ENCODE data around the gene DBI. TPM values are rescaled to one million over a fixed set of nuclear protein-coding genes. Genes with fewer than 3 reads are reported as not detected.

The DBI gene
- polyA plus RNA-seq, 2 of the 4 experiments (the other 2 are of a cell fraction): 339 to 823 TPM

DNA sequence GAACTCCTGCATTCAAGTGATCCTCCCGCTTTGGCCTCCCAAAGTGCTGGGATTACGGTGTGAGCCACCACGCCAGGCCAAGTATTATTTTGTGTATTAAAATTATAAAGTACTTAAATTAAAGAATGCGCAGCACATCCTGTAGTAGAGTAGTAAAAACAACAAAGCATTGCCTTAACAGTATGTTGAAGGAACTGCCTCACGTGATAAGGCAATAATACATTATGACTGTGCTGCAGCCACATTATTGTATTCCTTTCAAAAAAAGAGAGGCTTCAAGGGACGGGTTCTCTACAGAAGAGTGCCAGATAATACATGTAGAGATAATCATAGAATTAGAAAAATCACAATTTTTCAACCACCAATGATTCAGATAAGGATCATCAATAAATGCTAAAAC, 33.8 kb upstream of the DBI start:
- DNase-seq (ENCODE audit: low read depth in 1 of 2, low spot score in 1 of 2): no peak
- H3K4me3 ChIP-seq: no peak overlapping the region
- ATAC-seq: no peak
- POLR2A ChIA-PET: no interaction called here
- CTCF ChIA-PET: no interaction called here
- no peak overlapping the region for H3K27ac ChIP-seq
- no peaks in the 10 kb centered on the region for H3K9me3 ChIP-seq
- no peak for FAIRE-seq
- H3K4me2 ChIP-seq: no peak overlapping the region
- H3K4me1 ChIP-seq: no peaks in the 10 kb centered on the region
- 89% methylated on average over 6 of the region's 6 CpGs for WGBS (ENCODE audit: missing lambda C conversion rate)
- no peak for TF ChIP-seq ESRRA (IDR thresholded peaks at IDR 0.05; ENCODE audit: borderline replicate concordance, low read length)
- TF ChIP-seq ZC3H11A (IDR thresholded peaks at IDR 0.05): no peak
- no peak for TF ChIP-seq HOXB5 (CRISPR knock-in tag; IDR thresholded peaks at IDR 0.05)
- TF ChIP-seq NR3C1 (IDR thresholded peaks at IDR 0.05): no peak
- no peak for TF ChIP-seq RCOR1 (IDR thresholded peaks at IDR 0.05; ENCODE audit: low read depth, low read length)
- TF ChIP-seq HEYL (CRISPR knock-in tag; IDR thresholded peaks at IDR 0.05): no peak
- TF ChIP-seq TP53 (CRISPR knock-in tag; IDR thresholded peaks at IDR 0.05): no peak
- TF ChIP-seq FOSB (CRISPR knock-in tag; IDR thresholded peaks at IDR 0.05): no peak
- TF ChIP-seq KDM1A (IDR thresholded peaks at IDR 0.05; ENCODE audit: low read depth): no peak
- TF ChIP-seq KDM5A (IDR thresholded peaks at IDR 0.05): no peak
- TF ChIP-seq, protein P1, sequence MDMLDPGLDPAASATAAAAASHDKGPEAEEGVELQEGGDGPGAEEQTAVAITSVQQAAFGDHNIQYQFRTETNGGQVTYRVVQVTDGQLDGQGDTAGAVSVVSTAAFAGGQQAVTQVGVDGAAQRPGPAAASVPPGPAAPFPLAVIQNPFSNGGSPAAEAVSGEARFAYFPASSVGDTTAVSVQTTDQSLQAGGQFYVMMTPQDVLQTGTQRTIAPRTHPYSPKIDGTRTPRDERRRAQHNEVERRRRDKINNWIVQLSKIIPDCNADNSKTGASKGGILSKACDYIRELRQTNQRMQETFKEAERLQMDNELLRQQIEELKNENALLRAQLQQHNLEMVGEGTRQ (IDR thresholded peaks at IDR 0.05): no peak
- TF ChIP-seq JUNB (IDR thresholded peaks at IDR 0.05): no peak
- TF ChIP-seq RNF2 (IDR thresholded peaks at IDR 0.05; ENCODE audit: borderline replicate concordance, low read depth): no peak
- no peak for TF ChIP-seq BHLHE40 (IDR thresholded peaks at IDR 0.05; ENCODE audit: low read depth, low read length)
- TF ChIP-seq, protein P2, sequence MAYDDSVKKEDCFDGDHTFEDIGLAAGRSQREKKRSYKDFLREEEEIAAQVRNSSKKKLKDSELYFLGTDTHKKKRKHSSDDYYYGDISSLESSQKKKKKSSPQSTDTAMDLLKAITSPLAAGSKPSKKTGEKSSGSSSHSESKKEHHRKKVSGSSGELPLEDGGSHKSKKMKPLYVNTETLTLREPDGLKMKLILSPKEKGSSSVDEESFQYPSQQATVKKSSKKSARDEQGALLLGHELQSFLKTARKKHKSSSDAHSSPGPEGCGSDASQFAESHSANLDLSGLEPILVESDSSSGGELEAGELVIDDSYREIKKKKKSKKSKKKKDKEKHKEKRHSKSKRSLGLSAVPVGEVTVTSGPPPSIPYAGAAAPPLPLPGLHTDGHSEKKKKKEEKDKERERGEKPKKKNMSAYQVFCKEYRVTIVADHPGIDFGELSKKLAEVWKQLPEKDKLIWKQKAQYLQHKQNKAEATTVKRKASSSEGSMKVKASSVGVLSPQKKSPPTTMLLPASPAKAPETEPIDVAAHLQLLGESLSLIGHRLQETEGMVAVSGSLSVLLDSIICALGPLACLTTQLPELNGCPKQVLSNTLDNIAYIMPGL (CRISPR knock-in tag; IDR thresholded peaks at IDR 0.05; ENCODE audit: borderline replicate concordance): no peak
- TF ChIP-seq, protein P3, sequence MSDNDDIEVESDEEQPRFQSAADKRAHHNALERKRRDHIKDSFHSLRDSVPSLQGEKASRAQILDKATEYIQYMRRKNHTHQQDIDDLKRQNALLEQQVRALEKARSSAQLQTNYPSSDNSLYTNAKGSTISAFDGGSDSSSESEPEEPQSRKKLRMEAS (IDR thresholded peaks at IDR 0.05): no peak
- TF ChIP-seq, protein P4, sequence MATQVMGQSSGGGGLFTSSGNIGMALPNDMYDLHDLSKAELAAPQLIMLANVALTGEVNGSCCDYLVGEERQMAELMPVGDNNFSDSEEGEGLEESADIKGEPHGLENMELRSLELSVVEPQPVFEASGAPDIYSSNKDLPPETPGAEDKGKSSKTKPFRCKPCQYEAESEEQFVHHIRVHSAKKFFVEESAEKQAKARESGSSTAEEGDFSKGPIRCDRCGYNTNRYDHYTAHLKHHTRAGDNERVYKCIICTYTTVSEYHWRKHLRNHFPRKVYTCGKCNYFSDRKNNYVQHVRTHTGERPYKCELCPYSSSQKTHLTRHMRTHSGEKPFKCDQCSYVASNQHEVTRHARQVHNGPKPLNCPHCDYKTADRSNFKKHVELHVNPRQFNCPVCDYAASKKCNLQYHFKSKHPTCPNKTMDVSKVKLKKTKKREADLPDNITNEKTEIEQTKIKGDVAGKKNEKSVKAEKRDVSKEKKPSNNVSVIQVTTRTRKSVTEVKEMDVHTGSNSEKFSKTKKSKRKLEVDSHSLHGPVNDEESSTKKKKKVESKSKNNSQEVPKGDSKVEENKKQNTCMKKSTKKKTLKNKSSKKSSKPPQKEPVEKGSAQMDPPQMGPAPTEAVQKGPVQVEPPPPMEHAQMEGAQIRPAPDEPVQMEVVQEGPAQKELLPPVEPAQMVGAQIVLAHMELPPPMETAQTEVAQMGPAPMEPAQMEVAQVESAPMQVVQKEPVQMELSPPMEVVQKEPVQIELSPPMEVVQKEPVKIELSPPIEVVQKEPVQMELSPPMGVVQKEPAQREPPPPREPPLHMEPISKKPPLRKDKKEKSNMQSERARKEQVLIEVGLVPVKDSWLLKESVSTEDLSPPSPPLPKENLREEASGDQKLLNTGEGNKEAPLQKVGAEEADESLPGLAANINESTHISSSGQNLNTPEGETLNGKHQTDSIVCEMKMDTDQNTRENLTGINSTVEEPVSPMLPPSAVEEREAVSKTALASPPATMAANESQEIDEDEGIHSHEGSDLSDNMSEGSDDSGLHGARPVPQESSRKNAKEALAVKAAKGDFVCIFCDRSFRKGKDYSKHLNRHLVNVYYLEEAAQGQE (IDR thresholded peaks at IDR 0.05): no peak
- TF ChIP-seq, protein P5, sequence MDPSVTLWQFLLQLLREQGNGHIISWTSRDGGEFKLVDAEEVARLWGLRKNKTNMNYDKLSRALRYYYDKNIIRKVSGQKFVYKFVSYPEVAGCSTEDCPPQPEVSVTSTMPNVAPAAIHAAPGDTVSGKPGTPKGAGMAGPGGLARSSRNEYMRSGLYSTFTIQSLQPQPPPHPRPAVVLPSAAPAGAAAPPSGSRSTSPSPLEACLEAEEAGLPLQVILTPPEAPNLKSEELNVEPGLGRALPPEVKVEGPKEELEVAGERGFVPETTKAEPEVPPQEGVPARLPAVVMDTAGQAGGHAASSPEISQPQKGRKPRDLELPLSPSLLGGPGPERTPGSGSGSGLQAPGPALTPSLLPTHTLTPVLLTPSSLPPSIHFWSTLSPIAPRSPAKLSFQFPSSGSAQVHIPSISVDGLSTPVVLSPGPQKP (IDR thresholded peaks at IDR 0.05; ENCODE audit: low read depth, low read length): no peak
- TF ChIP-seq EHMT2 (IDR thresholded peaks at IDR 0.05; ENCODE audit: low read depth): no peak
- TF ChIP-seq MYC (IDR thresholded peaks at IDR 0.05; ENCODE audit: borderline replicate concordance, low read length): no peak

DNA sequence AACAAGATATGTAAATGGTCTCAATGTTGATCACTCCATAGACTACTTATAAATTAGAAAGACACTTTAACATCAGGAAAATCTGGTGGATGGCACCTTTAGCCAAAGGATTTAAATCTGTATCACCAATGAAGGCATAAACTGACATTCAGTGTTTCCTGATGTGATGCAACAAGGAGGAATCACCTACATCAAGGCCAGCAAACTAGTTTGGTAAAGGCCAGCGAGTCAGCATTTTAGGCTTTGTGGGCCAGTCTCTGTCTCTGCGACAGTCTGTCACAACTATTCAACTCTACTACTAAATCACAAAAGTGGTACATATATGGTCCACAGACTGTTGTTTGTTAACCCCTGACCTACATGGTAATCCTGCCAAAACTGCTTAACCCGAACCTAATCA, 33.4 kb upstream of the DBI start:
- H3K4me2 ChIP-seq: no peak overlapping the region
- no peaks in the 10 kb centered on the region for H3K4me1 ChIP-seq
- no peaks in the 10 kb centered on the region for H3K9me3 ChIP-seq
- POLR2A ChIA-PET: no interaction called here
- no peak overlapping the region for H3K27ac ChIP-seq
- ATAC-seq: no peak
- no peak for TF ChIP-seq CEBPB (IDR thresholded peaks at IDR 0.05)
- no peak for TF ChIP-seq FOSB (CRISPR knock-in tag; IDR thresholded peaks at IDR 0.05)
- TF ChIP-seq, protein P1 (IDR thresholded peaks at IDR 0.05): no peak
- no peak for TF ChIP-seq FOSL2 (IDR thresholded peaks at IDR 0.05)
- TF ChIP-seq FOSL2 (CRISPR knock-in tag; IDR thresholded peaks at IDR 0.05): no peak
- TF ChIP-seq, protein P5 (IDR thresholded peaks at IDR 0.05; ENCODE audit: low read depth, low read length): no peak
- TF ChIP-seq EHF (CRISPR knock-in tag; IDR thresholded peaks at IDR 0.05): no peak
- no peak for TF ChIP-seq ESRRA (IDR thresholded peaks at IDR 0.05; ENCODE audit: borderline replicate concordance, low read length)
- TF ChIP-seq RARB (CRISPR knock-in tag; IDR thresholded peaks at IDR 0.05): no peak
- TF ChIP-seq POLR2A (IDR thresholded peaks at IDR 0.05; ENCODE audit: low read length): no peak
- TF ChIP-seq, protein P2 (CRISPR knock-in tag; IDR thresholded peaks at IDR 0.05; ENCODE audit: borderline replicate concordance): no peak
- H3K4me3 ChIP-seq: no peak overlapping the region
- FAIRE-seq: no peak
- 79% methylated on average over 3 of the region's 3 CpGs for WGBS (ENCODE audit: missing lambda C conversion rate)
- peak in 1 of 2 experiments; percentile 9 for DNase-seq (ENCODE audit: low read depth in 1 of 2, low spot score in 1 of 2)
- CTCF ChIA-PET: no interaction called here
